ENCODE data around the gene MRPL14.

MRPL14 gene

DNA sequence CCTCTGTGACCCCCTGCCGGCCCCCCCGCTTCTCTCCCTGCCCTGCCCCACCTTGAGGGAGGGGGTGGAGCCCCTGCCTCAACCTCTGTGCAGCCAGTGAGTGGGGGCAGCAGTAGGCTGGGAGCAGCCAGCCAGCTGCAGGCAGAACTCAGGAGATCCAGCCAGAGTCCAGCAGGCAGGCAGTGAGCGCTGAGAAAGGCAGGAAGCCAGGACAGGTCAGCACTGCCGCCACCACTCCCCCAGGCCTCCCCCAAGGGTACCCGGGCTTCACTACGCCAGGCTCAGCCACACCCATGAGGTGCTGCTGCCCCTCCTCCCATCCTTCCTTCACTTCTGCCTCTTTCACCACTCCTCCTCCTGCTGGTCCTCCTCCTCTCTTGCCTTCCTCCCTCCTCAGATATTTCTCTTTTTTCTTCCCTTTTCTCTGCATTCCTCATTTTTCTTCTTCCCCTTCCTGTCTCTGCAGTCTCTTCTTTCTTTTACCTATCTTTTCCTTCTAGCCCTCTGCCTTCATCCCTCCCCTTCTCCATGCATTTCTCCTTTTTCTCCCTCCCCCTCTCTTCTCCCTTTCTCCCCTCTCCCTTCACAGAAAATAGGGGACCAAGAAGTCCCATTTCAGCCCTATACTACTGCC, 11.6 kb upstream of the MRPL14 start:
- TF ChIP-seq EZH2phosphoT487 (IDR thresholded peaks at IDR 0.05; ENCODE audit: low read length) (no peak), EZH2 (optimal IDR thresholded peaks at IDR 0.05; ENCODE audit: low read depth, low read length) (no peak)
- TF ChIP-seq, protein P1, sequence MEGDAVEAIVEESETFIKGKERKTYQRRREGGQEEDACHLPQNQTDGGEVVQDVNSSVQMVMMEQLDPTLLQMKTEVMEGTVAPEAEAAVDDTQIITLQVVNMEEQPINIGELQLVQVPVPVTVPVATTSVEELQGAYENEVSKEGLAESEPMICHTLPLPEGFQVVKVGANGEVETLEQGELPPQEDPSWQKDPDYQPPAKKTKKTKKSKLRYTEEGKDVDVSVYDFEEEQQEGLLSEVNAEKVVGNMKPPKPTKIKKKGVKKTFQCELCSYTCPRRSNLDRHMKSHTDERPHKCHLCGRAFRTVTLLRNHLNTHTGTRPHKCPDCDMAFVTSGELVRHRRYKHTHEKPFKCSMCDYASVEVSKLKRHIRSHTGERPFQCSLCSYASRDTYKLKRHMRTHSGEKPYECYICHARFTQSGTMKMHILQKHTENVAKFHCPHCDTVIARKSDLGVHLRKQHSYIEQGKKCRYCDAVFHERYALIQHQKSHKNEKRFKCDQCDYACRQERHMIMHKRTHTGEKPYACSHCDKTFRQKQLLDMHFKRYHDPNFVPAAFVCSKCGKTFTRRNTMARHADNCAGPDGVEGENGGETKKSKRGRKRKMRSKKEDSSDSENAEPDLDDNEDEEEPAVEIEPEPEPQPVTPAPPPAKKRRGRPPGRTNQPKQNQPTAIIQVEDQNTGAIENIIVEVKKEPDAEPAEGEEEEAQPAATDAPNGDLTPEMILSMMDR (IDR thresholded peaks at IDR 0.05; ENCODE audit: low read length), result no peak
- H3K9ac ChIP-seq (ENCODE audit: low read length), result no peak overlapping the region
- H3K79me2 ChIP-seq (ENCODE audit: low read length), result no peaks in the 10 kb centered on the region

DNA sequence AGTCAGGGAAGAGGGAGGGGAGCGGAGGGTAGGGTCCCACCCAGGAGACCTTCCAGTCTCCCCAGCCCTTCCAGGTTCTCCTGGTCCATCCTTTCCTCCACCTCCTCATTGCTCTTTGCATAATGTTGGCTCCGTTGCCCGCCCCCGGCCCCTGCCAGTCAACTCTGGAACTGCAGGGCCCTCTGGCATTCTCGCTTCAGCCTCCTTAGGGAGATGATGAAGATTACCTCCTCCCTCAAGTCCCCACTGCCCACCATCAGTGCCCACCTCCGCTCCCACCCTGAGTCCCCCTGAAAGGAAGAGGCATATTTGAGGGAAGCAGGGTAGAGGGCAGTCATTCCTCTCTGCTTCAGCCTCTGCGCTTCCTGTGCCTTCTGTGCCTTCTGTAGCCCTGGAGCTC, 8.6 kb upstream of the MRPL14 start:
- H3K36me3 ChIP-seq (replicated peaks; ENCODE audit: insufficient read depth, low read length), result no peaks in the 10 kb centered on the region
- H3K27me3 ChIP-seq (replicated peaks; ENCODE audit: insufficient read depth, low read length), result no peaks in the 10 kb centered on the region
- H3K4me3 ChIP-seq (ENCODE audit: low read length), result no peak overlapping the region
- H3K9me2 ChIP-seq (replicated peaks; ENCODE audit: insufficient read depth, low read length), result no peaks in the 10 kb centered on the region
- no peak overlapping the region for H2AFZ ChIP-seq (ENCODE audit: low read length)
- no peaks in the 10 kb centered on the region for H4K20me1 ChIP-seq (ENCODE audit: insufficient read depth, low read length)
- H3K9me3 ChIP-seq (replicated peaks; ENCODE audit: insufficient read depth, low read length), result no peaks in the 10 kb centered on the region
- no peak overlapping the region for H3K9ac ChIP-seq (ENCODE audit: low read length)
- H3K79me2 ChIP-seq (ENCODE audit: low read length), result no peaks in the 10 kb centered on the region
- TF ChIP-seq EZH2phosphoT487 (IDR thresholded peaks at IDR 0.05; ENCODE audit: low read length) (no peak), EZH2 (optimal IDR thresholded peaks at IDR 0.05; ENCODE audit: low read depth, low read length) (no peak)
- TF ChIP-seq, protein P1 (IDR thresholded peaks at IDR 0.05; ENCODE audit: low read length), result no peak
- no peak for DNase-seq
- H3K27ac ChIP-seq (ENCODE audit: low read length), result no peak overlapping the region
- no peak overlapping the region for H3K4me2 ChIP-seq (ENCODE audit: low read depth, low read length)
- no peaks in the 10 kb centered on the region for H3F3A ChIP-seq (ENCODE audit: insufficient read depth, low read length)
- H3K4me1 ChIP-seq (ENCODE audit: low read length), result no peaks in the 10 kb centered on the region

More for the DNA sequence above, 11.6 kb upstream of the MRPL14 start:
- DNase-seq, result no peak
- no peak overlapping the region for H3K4me2 ChIP-seq (ENCODE audit: low read depth, low read length)
- H3K27ac ChIP-seq (ENCODE audit: low read length), result no peak overlapping the region
- no peaks in the 10 kb centered on the region for H3K4me1 ChIP-seq (ENCODE audit: low read length)
- no peaks in the 10 kb centered on the region for H3K36me3 ChIP-seq (replicated peaks; ENCODE audit: insufficient read depth, low read length)
- no peak overlapping the region for H2AFZ ChIP-seq (ENCODE audit: low read length)
- H3K4me3 ChIP-seq (ENCODE audit: low read length), result no peak overlapping the region
- H3K9me3 ChIP-seq (replicated peaks; ENCODE audit: insufficient read depth, low read length), result no peaks in the 10 kb centered on the region
- H4K20me1 ChIP-seq (ENCODE audit: insufficient read depth, low read length), result no peaks in the 10 kb centered on the region
- no peaks in the 10 kb centered on the region for H3K9me2 ChIP-seq (replicated peaks; ENCODE audit: insufficient read depth, low read length)
- H3F3A ChIP-seq (ENCODE audit: insufficient read depth, low read length), result no peaks in the 10 kb centered on the region
- no peaks in the 10 kb centered on the region for H3K27me3 ChIP-seq (replicated peaks; ENCODE audit: insufficient read depth, low read length)

DNA sequence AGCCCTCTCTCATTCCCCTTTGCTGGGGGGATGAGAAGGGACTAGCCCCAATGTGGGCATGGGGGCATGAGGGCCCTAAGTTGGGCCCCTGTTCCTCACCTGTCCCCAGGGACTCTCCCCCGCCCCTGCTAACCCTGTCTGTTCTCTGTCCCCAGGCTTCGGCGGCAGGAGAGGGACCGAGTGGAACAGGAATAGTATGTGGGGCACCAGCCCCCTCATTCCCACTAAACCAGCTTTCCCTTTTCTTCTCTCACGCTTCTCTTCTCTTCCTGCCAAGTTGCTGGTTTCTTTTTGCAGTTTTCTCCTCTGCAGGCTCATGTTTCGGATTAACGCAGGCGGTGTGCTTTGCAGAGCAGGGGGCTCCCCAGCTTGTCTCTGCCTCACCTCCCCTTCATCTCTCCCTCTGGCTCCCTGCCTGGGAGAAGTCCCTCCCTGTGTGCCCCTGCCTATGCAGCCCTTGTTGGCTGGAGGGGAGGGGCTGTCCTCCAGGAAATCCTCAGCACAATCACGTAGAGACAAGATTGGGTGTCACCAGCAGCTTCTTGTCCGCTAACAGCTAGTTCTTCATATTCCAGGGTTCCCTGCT, 8.0 kb upstream of the MRPL14 start:
- no peak for DNase-seq
- Histone ChIP-seq H2AFZ (ENCODE audit: low read length) (no peak overlapping the region), H3K79me2 (ENCODE audit: low read length) (no peaks in the 10 kb centered on the region), H3K4me3 (ENCODE audit: low read length) (no peak overlapping the region), H3K27ac (ENCODE audit: low read length) (no peak overlapping the region), H3K27me3 (replicated peaks; ENCODE audit: insufficient read depth, low read length) (no peaks in the 10 kb centered on the region), H3K9me3 (replicated peaks; ENCODE audit: insufficient read depth, low read length) (no peaks in the 10 kb centered on the region), H3K9me2 (replicated peaks; ENCODE audit: insufficient read depth, low read length) (no peaks in the 10 kb centered on the region), H3K4me2 (ENCODE audit: low read depth, low read length) (no peak overlapping the region), H4K20me1 (ENCODE audit: insufficient read depth, low read length) (no peaks in the 10 kb centered on the region), H3K4me1 (ENCODE audit: low read length) (no peaks in the 10 kb centered on the region), H3K36me3 (replicated peaks; ENCODE audit: insufficient read depth, low read length) (no peaks in the 10 kb centered on the region), H3F3A (ENCODE audit: insufficient read depth, low read length) (no peaks in the 10 kb centered on the region), H3K9ac (ENCODE audit: low read length) (no peak overlapping the region)
- TF ChIP-seq EZH2 (optimal IDR thresholded peaks at IDR 0.05; ENCODE audit: low read depth, low read length) (no peak), EZH2phosphoT487 (IDR thresholded peaks at IDR 0.05; ENCODE audit: low read length) (no peak)
- TF ChIP-seq, protein P1 (IDR thresholded peaks at IDR 0.05; ENCODE audit: low read length), result no peak

Data from MM.1S (cell line).